ENCODE results near the gene AKT2. TPM values are rescaled to one million over a fixed set of nuclear protein-coding genes. Genes with fewer than 3 reads are reported as not detected.

AKT2 gene
- total RNA-seq, 2 donors from 2014 or later, result 190 to 208 TPM

- Histone ChIP-seq H3K27ac (ENCODE audit: low read depth, low read length) (no peak overlapping the region), H3K4me1 (ENCODE audit: control insufficient read depth, insufficient read depth, low read length) (no peaks in the 10 kb centered on the region), H3K9me3 (ENCODE audit: control insufficient read depth, low read length) (no peaks in the 10 kb centered on the region), H3K9ac (ENCODE audit: extremely low read depth, low read length, poor library complexity, severe bottlenecking) (no peak overlapping the region), H3K27me3 (ENCODE audit: control insufficient read depth, insufficient read depth, low read length, poor library complexity, severe bottlenecking) (no peaks in the 10 kb centered on the region), H3K36me3 (ENCODE audit: control insufficient read depth, insufficient read depth, low read length) (peaks cover 9% of the 10 kb centered on the region), H3K4me3 (ENCODE audit: low read length) (no peak overlapping the region)
- Mint-ChIP-seq H3K9me3 (no peaks in the 10 kb centered on the region), H3K4me1 (no peaks in the 10 kb centered on the region), H3K27ac (no peak overlapping the region), H3K36me3 (ENCODE audit: low read depth) (peaks cover 4% of the 10 kb centered on the region), H3K27me3 (ENCODE audit: insufficient read depth) (no peaks in the 10 kb centered on the region), H3K4me3 (no peak overlapping the region)
- peak; percentile 38 for TF ChIP-seq CTCF (conservative IDR thresholded peaks at IDR 0.05)
- no CpG with 5 or more reads among the region's 2 CpGs for WGBS, 2 experiments (ENCODE audit: insufficient coverage in 1 of 2, insufficient read length in 1 of 2)
- DNase-seq, result no peak
Measured at GRCh38 chr19:40312533-40312932, 27.4 kb upstream of the AKT2 start.

GRCh38 chr19:40309666-40310065 lies 24.5 kb upstream of the AKT2 start:
- Mint-ChIP-seq H3K36me3 (ENCODE audit: low read depth) (no peaks in the 10 kb centered on the region), H3K27me3 (ENCODE audit: insufficient read depth) (no peaks in the 10 kb centered on the region), H3K4me3 (no peak overlapping the region), H3K9me3 (no peaks in the 10 kb centered on the region), H3K27ac (no peak overlapping the region), H3K4me1 (no peaks in the 10 kb centered on the region)
- H3K4me3 ChIP-seq (ENCODE audit: low read length), result no peak overlapping the region
- no peaks in the 10 kb centered on the region for H3K9me3 ChIP-seq (ENCODE audit: control insufficient read depth, low read length)
- H3K9ac ChIP-seq (ENCODE audit: extremely low read depth, low read length, poor library complexity, severe bottlenecking), result no peak overlapping the region
- no peaks in the 10 kb centered on the region for H3K36me3 ChIP-seq (ENCODE audit: control insufficient read depth, insufficient read depth, low read length)
- no peak for DNase-seq
- H3K27me3 ChIP-seq (ENCODE audit: control insufficient read depth, insufficient read depth, low read length, poor library complexity, severe bottlenecking), result no peaks in the 10 kb centered on the region
- no peak overlapping the region for H3K27ac ChIP-seq (ENCODE audit: low read depth, low read length)
- 83 to 100% methylated on average over 1 of the region's 1 CpG for WGBS, 2 experiments (ENCODE audit: insufficient coverage in 1 of 2, insufficient read length in 1 of 2)
- TF ChIP-seq CTCF (conservative IDR thresholded peaks at IDR 0.05), result no peak
- no peaks in the 10 kb centered on the region for H3K4me1 ChIP-seq (ENCODE audit: control insufficient read depth, insufficient read depth, low read length)

DNA sequence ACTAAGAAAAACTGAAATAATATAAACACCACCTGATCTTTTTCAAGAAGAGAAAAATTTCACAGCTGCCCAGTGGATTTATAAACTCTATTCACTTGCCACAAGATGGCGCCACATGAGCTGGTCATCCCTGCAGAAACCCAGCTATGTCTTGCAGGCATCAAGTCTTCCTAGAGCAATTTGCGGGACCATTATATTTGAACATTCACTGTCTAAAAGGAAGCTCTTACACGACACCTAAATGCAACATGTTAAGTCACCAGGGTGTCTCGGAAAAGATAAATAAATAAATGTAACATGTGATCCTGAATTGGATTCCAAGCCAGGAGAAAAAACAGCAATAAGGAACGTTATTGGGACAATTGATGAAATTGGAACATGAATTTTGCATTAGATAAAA lies 20.3 kb upstream of the AKT2 start:
- Mint-ChIP-seq H3K36me3 (ENCODE audit: low read depth) (no peaks in the 10 kb centered on the region), H3K27me3 (ENCODE audit: insufficient read depth) (no peaks in the 10 kb centered on the region), H3K4me3 (no peak overlapping the region), H3K9me3 (no peaks in the 10 kb centered on the region), H3K27ac (no peak overlapping the region), H3K4me1 (no peaks in the 10 kb centered on the region)
- peak; percentile 88 for DNase-seq
- H3K9me3 ChIP-seq (ENCODE audit: control insufficient read depth, low read length), result no peaks in the 10 kb centered on the region
- no peaks in the 10 kb centered on the region for H3K36me3 ChIP-seq (ENCODE audit: control insufficient read depth, insufficient read depth, low read length)
- no peak overlapping the region for H3K27ac ChIP-seq (ENCODE audit: low read depth, low read length)
- peak; percentile 91 for TF ChIP-seq CTCF (conservative IDR thresholded peaks at IDR 0.05)
- no peak overlapping the region for H3K9ac ChIP-seq (ENCODE audit: extremely low read depth, low read length, poor library complexity, severe bottlenecking)
- H3K4me1 ChIP-seq (ENCODE audit: control insufficient read depth, insufficient read depth, low read length), result no peaks in the 10 kb centered on the region
- H3K27me3 ChIP-seq (ENCODE audit: control insufficient read depth, insufficient read depth, low read length, poor library complexity, severe bottlenecking), result no peaks in the 10 kb centered on the region
- no peak overlapping the region for H3K4me3 ChIP-seq (ENCODE audit: low read length)
- 26 to 34% methylated on average over 5 of the region's 5 CpGs for WGBS, 2 experiments (ENCODE audit: insufficient coverage in 1 of 2, insufficient read length in 1 of 2)
